Omental fat pad (tissue), 4 donors: ENCODE results near the gene OMP. TPM values are rescaled to one million over a fixed set of nuclear protein-coding genes. Genes with fewer than 3 reads are reported as not detected.
A peak's percentile ranks its signal among the peaks of the same experiment; 100 is the strongest.

ENCODE experiments used
- ATAC-seq: fragments of 150-250 bp; one replicate; pipeline ENCODE4 v1.9.1; 2016; ENCODE audit warnings: mild to moderate bottlenecking, moderate library complexity; ENCODE audit not compliant: low FRiP score
- DNase-seq: peaks from one replicate; pipeline ENCODE4 v3.0.0-alpha.2; 2019; ENCODE audit warnings: low spot score
- total RNA-seq, 4 donors: library from RNA; depleted of rRNA; stranded (reverse); fragments of >200 nt; gene quantifications; one replicate each; pipeline ENCODE4 v1.1.0, GENCODE V29; 2016
- TF ChIP-seq, protein P1 (sequence below), 3 donors: fragments of 450-650 bp; IDR thresholded peaks; one replicate each; pipeline ENCODE4 v1.5.1; 2016 to 2017; ENCODE audit warnings: antibody characterized with exemption in 3 of 3, mild to moderate bottlenecking in 3 of 3, moderate library complexity in 2 of 3

The OMP gene
- total RNA-seq, 4 donors from 2014 or later = not detected

DNA sequence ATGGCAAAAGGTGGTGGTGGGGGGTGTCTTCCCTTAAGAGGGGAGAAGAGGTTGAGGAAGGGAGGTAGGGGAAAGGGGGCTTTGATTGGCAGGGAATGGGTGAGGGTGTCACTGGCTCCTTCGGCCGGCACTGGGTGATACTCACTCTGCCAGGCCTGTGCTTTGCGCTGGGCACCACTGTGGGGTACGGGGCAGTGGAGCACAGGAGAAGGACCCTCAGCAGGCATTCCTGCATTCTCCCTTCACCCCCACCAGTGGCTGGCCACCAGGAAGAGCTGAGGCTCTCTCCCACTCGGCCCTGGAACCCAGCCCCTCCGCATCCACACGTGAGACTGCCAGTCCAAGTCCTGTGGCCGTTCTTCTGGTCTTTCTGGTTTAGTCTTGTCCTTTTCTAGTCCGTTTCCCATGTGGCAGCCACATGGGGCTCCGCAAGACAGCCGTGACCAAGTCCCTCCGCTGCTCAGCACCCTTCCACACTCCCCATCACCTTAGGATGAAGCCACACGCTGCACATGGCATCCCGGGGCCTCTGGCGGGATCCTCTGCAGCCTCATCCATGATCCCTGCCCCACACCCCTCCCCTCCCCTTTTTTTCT is 27.9 kb upstream of the OMP start:
- DNase-seq = peak; percentile 10
- TF ChIP-seq, protein P1, sequence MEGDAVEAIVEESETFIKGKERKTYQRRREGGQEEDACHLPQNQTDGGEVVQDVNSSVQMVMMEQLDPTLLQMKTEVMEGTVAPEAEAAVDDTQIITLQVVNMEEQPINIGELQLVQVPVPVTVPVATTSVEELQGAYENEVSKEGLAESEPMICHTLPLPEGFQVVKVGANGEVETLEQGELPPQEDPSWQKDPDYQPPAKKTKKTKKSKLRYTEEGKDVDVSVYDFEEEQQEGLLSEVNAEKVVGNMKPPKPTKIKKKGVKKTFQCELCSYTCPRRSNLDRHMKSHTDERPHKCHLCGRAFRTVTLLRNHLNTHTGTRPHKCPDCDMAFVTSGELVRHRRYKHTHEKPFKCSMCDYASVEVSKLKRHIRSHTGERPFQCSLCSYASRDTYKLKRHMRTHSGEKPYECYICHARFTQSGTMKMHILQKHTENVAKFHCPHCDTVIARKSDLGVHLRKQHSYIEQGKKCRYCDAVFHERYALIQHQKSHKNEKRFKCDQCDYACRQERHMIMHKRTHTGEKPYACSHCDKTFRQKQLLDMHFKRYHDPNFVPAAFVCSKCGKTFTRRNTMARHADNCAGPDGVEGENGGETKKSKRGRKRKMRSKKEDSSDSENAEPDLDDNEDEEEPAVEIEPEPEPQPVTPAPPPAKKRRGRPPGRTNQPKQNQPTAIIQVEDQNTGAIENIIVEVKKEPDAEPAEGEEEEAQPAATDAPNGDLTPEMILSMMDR (IDR thresholded peaks at IDR 0.05) = no peak
- ATAC-seq = no peak

DNA sequence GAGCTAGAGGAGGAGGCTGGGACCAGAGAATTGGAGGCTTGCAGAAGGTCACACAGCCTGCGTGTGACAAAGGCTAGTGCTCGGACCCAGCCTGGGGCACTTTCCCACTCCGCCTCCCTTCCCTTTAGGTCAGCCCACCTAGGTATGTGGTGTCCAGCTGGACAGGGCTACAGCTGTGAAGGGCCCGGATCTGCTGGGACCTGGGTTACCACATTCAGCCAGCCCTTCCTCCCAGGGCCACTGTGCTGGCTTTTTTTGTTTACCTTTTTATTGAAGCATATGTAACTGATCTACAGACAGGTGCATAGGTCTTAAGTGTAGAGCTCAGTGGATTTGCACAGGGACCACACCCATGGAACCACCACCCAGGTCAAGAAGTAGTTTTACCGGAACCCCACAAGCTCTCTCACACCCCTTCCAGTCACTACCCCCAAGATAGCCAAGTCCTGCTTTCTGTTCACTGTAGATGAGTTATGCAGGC is 27.2 kb upstream of the OMP start:
- TF ChIP-seq, protein P1 (IDR thresholded peaks at IDR 0.05) = no peak
- no peak for DNase-seq
- ATAC-seq = no peak

DNA sequence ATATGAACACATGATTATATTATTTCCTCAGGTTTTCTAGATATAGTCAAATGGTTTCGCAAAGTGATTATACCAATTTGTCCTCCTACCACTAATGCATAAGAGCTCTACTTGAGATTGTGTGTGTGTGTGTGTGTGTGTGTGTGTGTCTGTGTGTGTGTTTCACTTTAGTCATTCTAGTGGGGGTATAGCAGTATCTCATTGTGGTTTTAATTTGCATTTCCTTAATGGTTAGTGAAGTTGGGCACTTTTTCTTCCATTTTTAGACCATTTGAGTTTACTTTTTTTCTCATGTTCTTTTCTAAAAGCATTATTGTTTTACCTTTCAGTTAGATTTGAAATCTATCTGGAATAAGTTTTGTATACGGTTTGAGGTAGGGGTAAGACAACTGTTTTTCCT is 23.0 kb upstream of the OMP start:
- ATAC-seq (no peak), DNase-seq (no peak)
- TF ChIP-seq, protein P1 (IDR thresholded peaks at IDR 0.05) = no peak

DNA sequence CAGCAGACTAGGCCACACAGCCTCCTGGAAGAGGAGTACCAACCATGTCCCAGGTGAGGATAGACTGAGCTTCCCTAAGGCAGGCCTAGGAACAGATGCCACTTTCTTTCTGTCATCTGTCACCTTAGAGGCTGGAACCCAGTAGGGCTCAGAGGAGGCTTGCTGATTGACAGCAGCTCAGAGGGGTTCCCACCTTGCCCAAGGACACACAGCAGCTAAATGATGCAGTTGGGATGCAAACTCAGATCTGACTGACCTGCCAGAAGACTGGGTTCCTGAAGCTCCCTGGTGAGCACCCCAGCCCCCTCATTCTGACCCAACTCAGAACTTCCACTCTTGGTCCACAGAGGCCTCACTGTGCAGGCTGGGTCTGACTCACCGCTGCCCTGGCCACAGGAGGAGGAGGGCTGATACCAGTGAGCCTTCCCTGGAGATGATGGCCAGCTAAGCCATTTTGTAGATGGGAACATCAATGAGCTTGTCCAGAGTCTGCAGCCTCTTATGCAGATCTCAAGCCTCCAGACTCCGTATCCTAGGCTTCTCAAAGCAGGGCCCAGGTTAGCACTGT is 21.9 kb upstream of the OMP start:
- DNase-seq (peak; percentile 17), ATAC-seq (no peak)
- TF ChIP-seq, protein P1 (IDR thresholded peaks at IDR 0.05) = no peak

DNA sequence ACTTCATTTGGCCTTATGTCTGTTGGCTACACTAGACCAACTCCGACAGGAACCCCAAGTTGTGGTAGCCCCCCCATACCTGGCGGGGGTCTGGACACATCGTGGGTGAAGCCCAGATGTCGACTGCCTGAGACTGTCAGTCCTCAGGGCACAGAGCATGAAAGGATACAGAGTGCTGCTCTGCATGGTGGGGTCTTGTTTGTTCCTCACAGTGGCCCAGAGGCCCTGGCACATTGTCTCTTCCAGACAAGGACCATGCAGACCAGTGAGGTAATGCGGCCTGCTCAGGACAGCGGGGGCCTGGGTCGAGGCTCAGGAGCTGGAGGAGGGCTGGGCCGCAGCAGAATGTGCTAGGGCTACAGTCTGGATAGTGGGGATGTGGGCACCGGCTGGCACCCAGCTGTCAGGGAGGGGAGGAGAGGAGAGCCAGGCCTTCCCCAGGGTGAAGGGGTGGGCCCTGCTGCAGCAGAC is 21.2 kb upstream of the OMP start:
- ATAC-seq = peak; percentile 26
- peak; percentile 6 for DNase-seq
- TF ChIP-seq, protein P1 (IDR thresholded peaks at IDR 0.05) = no peak

DNA sequence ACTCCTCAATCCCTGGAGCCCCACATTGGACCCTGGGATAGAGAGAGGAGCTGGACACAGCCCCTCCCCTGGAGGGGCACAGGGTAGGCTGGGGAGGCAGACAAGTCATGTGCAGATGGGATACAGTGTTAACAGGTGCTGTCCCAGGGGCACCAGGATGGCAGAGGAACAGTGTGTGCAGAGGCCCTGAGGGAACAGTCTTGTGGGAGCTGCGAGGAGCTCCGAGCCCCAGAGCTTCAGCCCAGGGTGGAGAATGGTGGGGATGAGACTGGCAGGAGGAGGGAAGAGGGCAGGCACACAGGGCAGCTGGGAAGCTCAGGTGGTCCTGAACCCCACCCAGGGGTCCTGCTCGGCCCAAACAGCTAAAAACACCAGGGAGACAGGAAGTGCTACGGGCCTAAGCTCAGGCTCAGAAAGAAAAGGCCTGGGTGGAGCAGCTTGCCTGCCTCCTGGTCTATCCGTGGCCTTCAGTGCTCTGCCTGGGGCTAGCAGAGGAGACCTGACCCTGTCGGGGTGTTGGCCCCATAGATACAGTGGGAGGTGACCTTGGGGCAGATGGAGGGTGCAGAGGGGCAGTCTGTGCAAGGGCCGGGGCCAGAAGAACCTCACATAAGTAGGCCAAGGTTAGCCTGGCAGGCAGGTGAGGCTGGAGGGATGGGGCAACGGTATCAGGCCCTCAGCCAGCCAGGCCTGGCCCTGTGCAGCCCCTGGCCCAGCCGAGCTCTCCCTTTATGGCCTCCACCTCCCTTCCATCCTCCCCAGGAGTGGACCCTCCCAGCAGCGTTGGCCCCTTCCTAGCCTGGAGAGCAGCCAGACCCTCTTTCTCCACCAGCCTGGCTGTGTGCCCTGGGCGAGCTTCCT is 20.4 kb upstream of the OMP start:
- DNase-seq (peak; percentile 5), ATAC-seq (no peak)
- TF ChIP-seq, protein P1 (IDR thresholded peaks at IDR 0.05) = no peak
